Activated CD8-positive, alpha-beta memory T cell treated with anti-CD3 and anti-CD28 coated beads, Interleukin-2, amount 10 ng/mL, durations not matched to agents 7 days and 5 days (primary cell): ENCODE data around the gene KCNE5. TPM values are rescaled to one million over a fixed set of nuclear protein-coding genes. Genes with fewer than 3 reads are reported as not detected.
"Not testable (repeated sequence)": the region's sequence is repeated elsewhere in the genome, so short reads cannot be mapped to it uniquely, and the experiment has no call there.

ENCODE experiments used
- ATAC-seq: fragments of 150-1000 bp; cut with Tn5 transposase; one replicate; pipeline ENCODE4 v1.10.0; 2021; ENCODE audit warnings: moderate library complexity
- CTCF ChIA-PET: fragments of 350-600 bp; sonication (Branson Sonifier 250); formaldehyde crosslinking; loops from one replicate; lab custom pipeline; 2021; ENCODE audit warnings: antibody characterized with exemption; lab: Charles Lee
- DNase-seq: peaks from one replicate; pipeline ENCODE4 v3.0.0-alpha.2; 2020
- H3K27ac Mint-ChIP-seq: one replicate; pipeline ENCODE4 v1.8.0; 2021; ENCODE audit warnings: mild to moderate bottlenecking, mixed read lengths
- H3K27me3 Mint-ChIP-seq: one replicate; pipeline ENCODE4 v1.8.0; 2021; ENCODE audit warnings: mixed read lengths
- H3K36me3 Mint-ChIP-seq: one replicate; pipeline ENCODE4 v1.8.0; 2021; ENCODE audit warnings: mild to moderate bottlenecking, mixed read lengths
- H3K4me1 Mint-ChIP-seq: one replicate; pipeline ENCODE4 v1.8.0; 2021; ENCODE audit warnings: mixed read lengths
- H3K4me3 Mint-ChIP-seq: one replicate; pipeline ENCODE4 v1.8.0; 2021; ENCODE audit warnings: mild to moderate bottlenecking, moderate library complexity, mixed read lengths
- H3K9me3 Mint-ChIP-seq: one replicate; pipeline ENCODE4 v1.8.0; 2022; ENCODE audit warnings: low read depth, mixed read lengths
- total RNA-seq, 2 experiments: library from RNA; stranded (reverse); gene quantifications; one replicate each; pipeline ENCODE4 v1.2.3, GENCODE V29; 2021

KCNE5 gene
- total RNA-seq, 2 experiments from 2014 or later = 0.30 to 0.47 TPM

- ATAC-seq, H3K27me3 Mint-ChIP-seq, H3K4me3 Mint-ChIP-seq, DNase-seq, H3K27ac Mint-ChIP-seq, H3K9me3 Mint-ChIP-seq: not testable (repeated sequence)
- CTCF ChIA-PET = interaction anchor here (2.5 kb wide), 1 partner anchor 253 kb away, joined by 7 read pairs; no protein-coding TSS in a partner anchor
- H3K4me1 Mint-ChIP-seq = peaks cover 20% of the 10 kb centered on the region
- H3K36me3 Mint-ChIP-seq = peaks cover 24% of the 10 kb centered on the region
These were observed 12.5 kb upstream of the KCNE5 start for GRCh38 chrX:109637477-109637876.

GRCh38 chrX:109635146-109635545, 10.2 kb upstream of the KCNE5 start:
- no peak overlapping the region for H3K27ac Mint-ChIP-seq

GRCh38 chrX:109632906-109633504, 8.0 kb upstream of the KCNE5 start:
- H3K9me3 Mint-ChIP-seq = no peaks in the 10 kb centered on the region
- peaks cover 6% of the 10 kb centered on the region for H3K4me1 Mint-ChIP-seq
- peaks cover 8% of the 10 kb centered on the region for H3K36me3 Mint-ChIP-seq
- DNase-seq (no peak), ATAC-seq (no peak)
- no peaks in the 10 kb centered on the region for H3K27me3 Mint-ChIP-seq
- no peak overlapping the region for H3K4me3 Mint-ChIP-seq
- no peak overlapping the region for H3K27ac Mint-ChIP-seq
- CTCF ChIA-PET = interaction anchor here (1.0 to 2.7 kb wide), 5 partner anchors 96 to 224 kb away, joined by 3 to 19 read pairs (median 3); partner anchors contain the start of gene NXT2

More at GRCh38 chrX:109635146-109635545, 10.2 kb upstream of the KCNE5 start:
- ATAC-seq (no peak), DNase-seq (no peak)
- H3K4me1 Mint-ChIP-seq = peaks cover 20% of the 10 kb centered on the region
- H3K36me3 Mint-ChIP-seq = peaks cover 18% of the 10 kb centered on the region
- H3K27me3 Mint-ChIP-seq = no peaks in the 10 kb centered on the region
- no peaks in the 10 kb centered on the region for H3K9me3 Mint-ChIP-seq
- CTCF ChIA-PET = interaction anchor here (1.0 to 2.7 kb wide), 4 partner anchors 12 to 256 kb away, joined by 3 to 19 read pairs (median 4); no protein-coding TSS in a partner anchor
- H3K4me3 Mint-ChIP-seq = no peak overlapping the region

GRCh38 chrX:109629310-109629709, 4.3 kb upstream of the KCNE5 start:
- peaks cover 5% of the 10 kb centered on the region for H3K36me3 Mint-ChIP-seq
- CTCF ChIA-PET = no interaction called here
- ATAC-seq (no peak), DNase-seq (no peak)
- no peaks in the 10 kb centered on the region for H3K27me3 Mint-ChIP-seq
- no peak overlapping the region for H3K4me3 Mint-ChIP-seq
- H3K27ac Mint-ChIP-seq = no peak overlapping the region
- H3K4me1 Mint-ChIP-seq = peaks cover 4% of the 10 kb centered on the region
- no peaks in the 10 kb centered on the region for H3K9me3 Mint-ChIP-seq

GRCh38 chrX:109626637-109627036, 1.7 kb upstream of the KCNE5 start:
- peaks cover 4% of the 10 kb centered on the region for H3K4me1 Mint-ChIP-seq
- H3K9me3 Mint-ChIP-seq = no peaks in the 10 kb centered on the region
- CTCF ChIA-PET = interaction anchor here (0.6 kb wide), 1 partner anchor 1403 kb away, joined by 3 read pairs; no protein-coding TSS in a partner anchor
- ATAC-seq (no peak), DNase-seq (no peak)
- peaks cover 5% of the 10 kb centered on the region for H3K36me3 Mint-ChIP-seq
- H3K4me3 Mint-ChIP-seq = no peak overlapping the region
- H3K27me3 Mint-ChIP-seq = no peaks in the 10 kb centered on the region
- no peak overlapping the region for H3K27ac Mint-ChIP-seq

- ATAC-seq (no peak), DNase-seq (no peak)
- Mint-ChIP-seq H3K9me3 (no peaks in the 10 kb centered on the region), H3K36me3 (peaks cover 5% of the 10 kb centered on the region), H3K27ac (no peak overlapping the region), H3K27me3 (no peaks in the 10 kb centered on the region), H3K4me3 (no peak overlapping the region), H3K4me1 (peaks cover 6% of the 10 kb centered on the region)
- CTCF ChIA-PET = interaction anchor here (1.3 kb wide), 1 partner anchor 8 kb away, joined by 4 read pairs; no protein-coding TSS in a partner anchor
These were observed 975 bp downstream of the KCNE5 start for GRCh38 chrX:109623997-109624396.

GRCh38 chrX:109622270-109622669, 2.7 kb downstream of the KCNE5 start:
- H3K4me1 Mint-ChIP-seq = peaks cover 2% of the 10 kb centered on the region
- CTCF ChIA-PET = interaction anchor here (1.1 to 1.3 kb wide), 2 partner anchors 13 to 90 kb away, joined by 3 to 4 read pairs; no protein-coding TSS in a partner anchor
- no peak for DNase-seq
- no peak for ATAC-seq
- H3K9me3 Mint-ChIP-seq = no peaks in the 10 kb centered on the region
- H3K27me3 Mint-ChIP-seq = no peaks in the 10 kb centered on the region
- H3K36me3 Mint-ChIP-seq = no peaks in the 10 kb centered on the region
- H3K4me3 Mint-ChIP-seq = no peak overlapping the region
- H3K27ac Mint-ChIP-seq = no peak overlapping the region

GRCh38 chrX:109619771-109620170, 5.2 kb downstream of the KCNE5 start:
- H3K4me3 Mint-ChIP-seq = no peak overlapping the region
- CTCF ChIA-PET = no interaction called here
- no peaks in the 10 kb centered on the region for H3K27me3 Mint-ChIP-seq
- H3K9me3 Mint-ChIP-seq = no peaks in the 10 kb centered on the region
- DNase-seq (no peak), ATAC-seq (no peak)
- no peaks in the 10 kb centered on the region for H3K36me3 Mint-ChIP-seq
- H3K27ac Mint-ChIP-seq = no peak overlapping the region
- H3K4me1 Mint-ChIP-seq = peaks cover 2% of the 10 kb centered on the region

- DNase-seq (no peak), ATAC-seq (no peak)
- Mint-ChIP-seq H3K4me3 (no peak overlapping the region), H3K27ac (no peak overlapping the region), H3K36me3 (no peaks in the 10 kb centered on the region), H3K9me3 (no peaks in the 10 kb centered on the region), H3K27me3 (no peaks in the 10 kb centered on the region), H3K4me1 (peaks cover under 1% of the 10 kb centered on the region)
- CTCF ChIA-PET = no interaction called here
These were observed 10.0 kb downstream of the KCNE5 start for GRCh38 chrX:109614951-109615350.

GRCh38 chrX:109601486-109601885, 23.5 kb downstream of the KCNE5 start:
- no peaks in the 10 kb centered on the region for H3K36me3 Mint-ChIP-seq
- no peaks in the 10 kb centered on the region for H3K4me1 Mint-ChIP-seq
- H3K27me3 Mint-ChIP-seq = peaks cover 58% of the 10 kb centered on the region
- DNase-seq (no peak), ATAC-seq (no peak)
- no peak overlapping the region for H3K4me3 Mint-ChIP-seq
- CTCF ChIA-PET = no interaction called here
- no peaks in the 10 kb centered on the region for H3K9me3 Mint-ChIP-seq
- no peak overlapping the region for H3K27ac Mint-ChIP-seq

- ATAC-seq (no peak), DNase-seq (no peak)
- no peak overlapping the region for H3K27ac Mint-ChIP-seq
- H3K27me3 Mint-ChIP-seq = peaks cover 45% of the 10 kb centered on the region
- no peaks in the 10 kb centered on the region for H3K36me3 Mint-ChIP-seq
- no peak overlapping the region for H3K4me3 Mint-ChIP-seq
- no peaks in the 10 kb centered on the region for H3K4me1 Mint-ChIP-seq
- H3K9me3 Mint-ChIP-seq = no peaks in the 10 kb centered on the region
- CTCF ChIA-PET = no interaction called here
These were observed 24.7 kb downstream of the KCNE5 start for GRCh38 chrX:109600237-109600651.

- DNase-seq (no peak), ATAC-seq (no peak)
- Mint-ChIP-seq H3K4me1 (no peaks in the 10 kb centered on the region), H3K27ac (no peak overlapping the region), H3K36me3 (no peaks in the 10 kb centered on the region), H3K9me3 (no peaks in the 10 kb centered on the region), H3K4me3 (no peak overlapping the region), H3K27me3 (peaks cover 16% of the 10 kb centered on the region)
- CTCF ChIA-PET = no interaction called here
These were observed 29.0 kb downstream of the KCNE5 start for GRCh38 chrX:109596015-109596414.

GRCh38 chrX:109590176-109590575, 34.8 kb downstream of the KCNE5 start:
- Mint-ChIP-seq H3K27me3 (peaks cover 13% of the 10 kb centered on the region), H3K36me3 (no peaks in the 10 kb centered on the region), H3K4me1 (no peaks in the 10 kb centered on the region), H3K4me3 (no peak overlapping the region), H3K9me3 (no peaks in the 10 kb centered on the region), H3K27ac (no peak overlapping the region)
- no peak for DNase-seq
- no peak for ATAC-seq
- CTCF ChIA-PET = no interaction called here

- H3K9me3 Mint-ChIP-seq = no peaks in the 10 kb centered on the region
- CTCF ChIA-PET = no interaction called here
- peaks cover 10% of the 10 kb centered on the region for H3K27me3 Mint-ChIP-seq
- H3K36me3 Mint-ChIP-seq = no peaks in the 10 kb centered on the region
- no peak overlapping the region for H3K27ac Mint-ChIP-seq
- no peak for ATAC-seq
- H3K4me3 Mint-ChIP-seq = no peak overlapping the region
- DNase-seq = no peak
- H3K4me1 Mint-ChIP-seq = no peaks in the 10 kb centered on the region
These were observed 39.5 kb downstream of the KCNE5 start for GRCh38 chrX:109585488-109585887.
